ENCODE measurements around the gene TARBP2. TPM values are rescaled to one million over a fixed set of nuclear protein-coding genes. Genes with fewer than 3 reads are reported as not detected.

The TARBP2 gene
- total and polyA plus RNA-seq, 8 donors: 22.6 to 36.5 (median 28.6) TPM; not detected in 1

DNA sequence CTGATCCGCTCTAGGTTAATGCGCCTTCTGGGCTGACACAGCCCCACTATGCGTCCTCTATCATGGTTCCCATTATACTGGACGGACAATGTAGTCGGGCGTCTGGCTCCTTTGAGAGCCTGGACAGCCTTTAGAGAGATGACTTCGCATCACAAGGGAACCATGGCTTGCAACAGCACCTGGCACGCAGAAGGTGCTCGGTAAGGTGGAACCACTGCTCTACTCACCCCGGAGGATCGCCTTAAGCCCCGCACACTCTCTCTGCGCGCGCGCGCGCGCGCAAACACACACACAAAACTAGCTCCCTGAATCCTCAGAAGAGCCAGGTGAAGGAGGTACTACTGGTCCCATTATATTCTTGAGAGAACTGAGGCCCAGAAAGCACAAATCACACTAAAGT, 8.9 kb upstream of the TARBP2 start:
- intact Hi-C loops (cut with DNase I; ENCODE audit: low total_unique reads): no loop called here
- TF ChIP-seq EP300 (IDR thresholded peaks at IDR 0.05): no peak
- no peak for TF ChIP-seq POLR2A (IDR thresholded peaks at IDR 0.05)
- TF ChIP-seq, protein P1, sequence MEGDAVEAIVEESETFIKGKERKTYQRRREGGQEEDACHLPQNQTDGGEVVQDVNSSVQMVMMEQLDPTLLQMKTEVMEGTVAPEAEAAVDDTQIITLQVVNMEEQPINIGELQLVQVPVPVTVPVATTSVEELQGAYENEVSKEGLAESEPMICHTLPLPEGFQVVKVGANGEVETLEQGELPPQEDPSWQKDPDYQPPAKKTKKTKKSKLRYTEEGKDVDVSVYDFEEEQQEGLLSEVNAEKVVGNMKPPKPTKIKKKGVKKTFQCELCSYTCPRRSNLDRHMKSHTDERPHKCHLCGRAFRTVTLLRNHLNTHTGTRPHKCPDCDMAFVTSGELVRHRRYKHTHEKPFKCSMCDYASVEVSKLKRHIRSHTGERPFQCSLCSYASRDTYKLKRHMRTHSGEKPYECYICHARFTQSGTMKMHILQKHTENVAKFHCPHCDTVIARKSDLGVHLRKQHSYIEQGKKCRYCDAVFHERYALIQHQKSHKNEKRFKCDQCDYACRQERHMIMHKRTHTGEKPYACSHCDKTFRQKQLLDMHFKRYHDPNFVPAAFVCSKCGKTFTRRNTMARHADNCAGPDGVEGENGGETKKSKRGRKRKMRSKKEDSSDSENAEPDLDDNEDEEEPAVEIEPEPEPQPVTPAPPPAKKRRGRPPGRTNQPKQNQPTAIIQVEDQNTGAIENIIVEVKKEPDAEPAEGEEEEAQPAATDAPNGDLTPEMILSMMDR (IDR thresholded peaks at IDR 0.05): no peak
- no peak for TF ChIP-seq POLR2AphosphoS5 (IDR thresholded peaks at IDR 0.05)
- Histone ChIP-seq H3K27me3 (no peaks in the 10 kb centered on the region), H3K9me3 (no peaks in the 10 kb centered on the region), H3K27ac (peak overlapping the region; percentile 23 to 89 (median 83)), H3K36me3 (peaks cover 0 to 10% (median 9%) of the 10 kb centered on the region in 4 donors), H3K4me1 (peaks cover 19 to 46% (median 30%) of the 10 kb centered on the region in 4 donors), H3K4me3 (peak overlapping the region; percentile 51 to 63 (median 56))
- DNase-seq: peak in 1 of 2 donors; percentile 42
- 52 to 67% (median 55%) methylated on average over 20 of the region's 20 CpGs for WGBS, 5 donors

DNA sequence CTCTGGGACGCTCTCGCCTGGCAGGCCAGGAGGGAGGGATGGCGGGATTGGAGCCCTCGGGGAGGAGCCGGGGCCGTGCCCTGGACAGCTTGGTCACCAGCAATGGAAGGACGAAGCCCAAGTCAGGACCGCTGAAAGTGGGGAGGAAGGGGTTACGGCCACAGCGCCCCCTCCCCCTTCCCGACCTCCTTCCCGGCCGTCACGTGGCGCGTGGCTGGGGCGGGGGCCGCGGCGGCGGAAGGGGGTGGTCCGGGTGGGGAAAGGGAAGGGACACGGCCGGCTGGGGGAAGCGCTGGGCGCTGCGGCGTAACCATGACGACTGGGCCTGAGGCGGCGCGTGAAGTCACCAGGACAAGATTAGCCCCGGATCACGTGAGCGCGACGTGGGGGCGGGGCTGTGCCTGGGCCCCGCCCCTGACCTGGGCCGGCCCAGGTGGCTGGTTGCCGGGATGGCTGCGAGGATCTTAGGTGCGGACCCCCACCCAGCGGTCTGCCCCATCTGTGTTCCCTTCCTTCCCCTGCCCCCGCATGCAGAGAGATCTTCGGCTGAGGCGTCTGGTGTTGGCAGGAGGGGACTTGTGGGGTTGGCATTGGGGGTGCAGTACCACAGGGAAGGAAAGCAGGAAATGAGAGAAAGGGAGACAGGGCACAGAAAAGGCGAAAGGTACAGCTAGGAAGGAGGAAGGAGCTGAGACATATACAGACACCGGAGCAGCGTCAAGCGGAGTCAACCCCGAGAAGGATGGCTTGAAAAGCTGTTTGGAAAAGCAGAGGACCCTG, 8.1 kb upstream of the TARBP2 start:
- H3K4me1 ChIP-seq: peaks cover 19 to 54% (median 30%) of the 10 kb centered on the region in 4 donors
- H3K36me3 ChIP-seq: peaks cover 0 to 2% (median under 1%) of the 10 kb centered on the region in 4 donors
- TF ChIP-seq POLR2AphosphoS5 (IDR thresholded peaks at IDR 0.05) (peak in 2 of 3 donors; percentile 51 to 76), EP300 (IDR thresholded peaks at IDR 0.05) (no peak), POLR2A (IDR thresholded peaks at IDR 0.05) (peak in 2 of 4 donors; percentile 44 to 73)
- TF ChIP-seq, protein P1 (IDR thresholded peaks at IDR 0.05): no peak
- 0 to 2% (median 1%) methylated on average over 26 to 50 of the region's 52 CpGs for WGBS, 5 donors
- peak; percentile 92 to 98 for DNase-seq
- H3K9me3 ChIP-seq: no peaks in the 10 kb centered on the region
- intact Hi-C loops (cut with DNase I; ENCODE audit: low total_unique reads): no loop called here
- peak overlapping the region; percentile 70 to 89 (median 83) for H3K27ac ChIP-seq
- no peaks in the 10 kb centered on the region for H3K27me3 ChIP-seq
- H3K4me3 ChIP-seq: peak overlapping the region; percentile 51 to 63 (median 56)

DNA sequence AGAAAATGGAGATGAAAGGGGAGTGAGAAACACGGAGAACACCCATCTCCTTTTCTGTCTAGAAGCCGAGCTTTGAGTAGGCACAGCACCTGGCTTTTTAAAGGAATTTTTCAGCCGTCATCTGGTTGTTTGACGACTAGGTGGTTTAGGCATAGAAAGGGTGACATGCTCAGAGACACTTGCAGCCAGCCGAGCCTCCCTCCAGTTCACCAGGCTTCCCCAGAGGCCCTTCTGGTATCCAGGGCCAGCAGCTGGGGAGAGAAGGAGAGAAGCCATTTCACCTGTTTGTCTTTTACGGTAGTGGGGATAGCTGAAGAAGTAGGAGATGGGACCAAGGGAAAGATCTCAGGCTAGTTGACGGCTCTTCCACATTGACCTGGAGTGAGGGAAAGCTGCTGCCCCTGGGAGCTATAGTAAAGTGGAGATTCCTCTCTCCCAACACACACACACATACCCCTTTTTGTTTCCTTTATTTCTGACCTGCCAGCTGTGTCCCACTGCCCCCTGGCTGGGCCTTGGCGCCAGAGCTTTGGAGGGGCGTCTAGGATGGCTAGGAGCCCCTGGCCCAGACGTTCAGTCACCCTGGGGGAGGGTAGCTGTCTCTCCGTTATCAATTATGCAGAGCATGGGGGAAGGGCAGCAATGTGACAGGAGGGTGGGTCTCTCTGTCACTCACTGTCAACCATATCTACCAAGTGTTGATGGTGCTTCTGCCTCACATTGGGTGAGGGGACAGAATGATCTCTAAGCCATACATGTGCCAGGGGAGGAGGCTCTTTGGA, 7.3 kb upstream of the TARBP2 start:
- TF ChIP-seq POLR2A (IDR thresholded peaks at IDR 0.05) (no peak), EP300 (IDR thresholded peaks at IDR 0.05) (no peak), POLR2AphosphoS5 (IDR thresholded peaks at IDR 0.05) (no peak)
- TF ChIP-seq, protein P1 (IDR thresholded peaks at IDR 0.05): no peak
- 24 to 36% (median 29%) methylated on average over 11 of the region's 11 CpGs for WGBS, 5 donors
- Histone ChIP-seq H3K36me3 (no peaks in the 10 kb centered on the region), H3K9me3 (no peaks in the 10 kb centered on the region), H3K27ac (peak overlapping the region; percentile 70 to 89 (median 83)), H3K4me3 (peak overlapping the region; percentile 51 to 63 (median 56)), H3K4me1 (peaks cover 26 to 62% (median 34%) of the 10 kb centered on the region in 4 donors), H3K27me3 (no peaks in the 10 kb centered on the region)
- peak in 1 of 2 donors; percentile 43 for DNase-seq
- intact Hi-C loops (cut with DNase I; ENCODE audit: low total_unique reads): no loop called here
